T-helper 1 cell treated with Interleukin-12 subunit alpha and Interleukin-12 subunit beta and Interleukin-4 antibody, amounts not matched to agents 30 ng/mL and 1 ng/mL, for 36 hours (primary cell): Measurements from ENCODE around the gene ZBTB46. TPM values are rescaled to one million over a fixed set of nuclear protein-coding genes. Genes with fewer than 3 reads are reported as not detected.
"Not testable (repeated sequence)": the region's sequence is repeated elsewhere in the genome, so short reads cannot be mapped to it uniquely, and the experiment has no call there.

ENCODE experiments used
- intact Hi-C: fragments of 100-400 bp; cut with micrococcal nuclease; formaldehyde crosslinking; loops from one replicate; pipeline ENCODE4 v1.15.1; 2024
- total RNA-seq: library from RNA; stranded (reverse); gene quantifications from 2 replicates; pipeline ENCODE4 v1.2.3, GENCODE V29; 2022

The ZBTB46 gene
- total RNA-seq, 1 donor from 2014 or later: 0.61 TPM

- intact Hi-C loops: loop anchor here (2.0 kb wide), 1 partner anchor 127 kb away; the partner anchor contains the start of gene TPD52L2
Measured at GRCh38 chr20:63737945-63738686, 92.9 kb downstream of the ZBTB46 start.

GRCh38 chr20:63737695-63737944, 93.4 kb downstream of the ZBTB46 start:
- intact Hi-C loops: loop anchor here (2.0 kb wide), 1 partner anchor 127 kb away; the partner anchor contains the start of gene TPD52L2

GRCh38 chr20:63736893-63737694, 94.0 kb downstream of the ZBTB46 start:
- intact Hi-C loops: loop anchor here (2.0 kb wide), 1 partner anchor 128 kb away; the partner anchor contains the start of gene TPD52L2

- intact Hi-C loops: loop anchor here (2.0 kb wide), 1 partner anchor 129 kb away; the partner anchor contains the start of gene TPD52L2
Measured at GRCh38 chr20:63735859-63736718, 95.0 kb downstream of the ZBTB46 start, which contains the start of gene LIME1. LIME1 (plus strand) TSS chr20:63736664; CDS start chr20:63737550, 886 bp downstream.

GRCh38 chr20:63734946-63735858, 95.9 kb downstream of the ZBTB46 start:
- intact Hi-C loops: loop anchor here (5.0 kb wide), 3 partner anchors 62 to 222 kb away; partner anchors contain the start of gene UCKL1

- intact Hi-C loops: loop anchor here (5.0 kb wide), 3 partner anchors 63 to 223 kb away; partner anchors contain the start of gene UCKL1
Measured at GRCh38 chr20:63734111-63734945, 96.7 kb downstream of the ZBTB46 start.

- intact Hi-C loops: loop anchor here (5.0 kb wide), 3 partner anchors 64 to 224 kb away; partner anchors contain the start of gene UCKL1
Measured at GRCh38 chr20:63733579-63734081, 97.4 kb downstream of the ZBTB46 start.

GRCh38 chr20:63733117-63733516, 97.9 kb downstream of the ZBTB46 start:
- intact Hi-C loops: loop anchor here (5.0 kb wide), 3 partner anchors 64 to 224 kb away; partner anchors contain the start of gene UCKL1

GRCh38 chr20:63732118-63733095, 98.7 kb downstream of the ZBTB46 start:
- intact Hi-C loops: loop anchor here (5.0 kb wide), 3 partner anchors 65 to 225 kb away; partner anchors contain the start of gene UCKL1

- intact Hi-C loops: loop anchor here (1.0 to 5.0 kb wide), 7 partner anchors 19 to 226 kb away; partner anchors contain the start of genes ARFRP1, RTEL1 and UCKL1
Measured at GRCh38 chr20:63731410-63731809, 99.7 kb downstream of the ZBTB46 start.

- intact Hi-C loops: loop anchor here (2.0 to 5.0 kb wide), 6 partner anchors 21 to 227 kb away; partner anchors contain the start of genes ARFRP1, RTEL1 and UCKL1
Measured at GRCh38 chr20:63730189-63730733, 100.8 kb downstream of the ZBTB46 start.

GRCh38 chr20:63722967-63723622, 108.0 kb downstream of the ZBTB46 start:
- intact Hi-C loops: not testable (repeated sequence)

GRCh38 chr20:63718996-63719395, 112.1 kb downstream of the ZBTB46 start:
- intact Hi-C loops: loop anchor here (1.0 kb wide), 1 partner anchor 9 kb away; no protein-coding TSS in a partner anchor

- intact Hi-C loops: no loop called here
Measured at GRCh38 chr20:63714858-63715257, 116.2 kb downstream of the ZBTB46 start.

- intact Hi-C loops: no loop called here
Measured at GRCh38 chr20:63712191-63712590, 118.9 kb downstream of the ZBTB46 start.

- intact Hi-C loops: no loop called here
Measured at GRCh38 chr20:63711085-63711645, 119.9 kb downstream of the ZBTB46 start.
